ENCODE results near the gene TUBGCP2. TPM values are rescaled to one million over a fixed set of nuclear protein-coding genes. Genes with fewer than 3 reads are reported as not detected.
A peak's percentile ranks its signal among the peaks of the same experiment; 100 is the strongest.
"Not testable (repeated sequence)": the region's sequence is repeated elsewhere in the genome, so short reads cannot be mapped to it uniquely, and the experiment has no call there.

TUBGCP2 gene
- total and polyA plus RNA-seq, 9 donors: 31.2 to 70.5 (median 56.0) TPM

GRCh38 chr10:133266056-133266795 lies 42.4 kb downstream of the TUBGCP2 start:
- no peak for DNase-seq
- no peaks in the 10 kb centered on the region for H3K9me3 ChIP-seq
- no peak for TF ChIP-seq POLR2A (IDR thresholded peaks at IDR 0.05)
- H3K36me3 ChIP-seq: no peaks in the 10 kb centered on the region
- no peaks in the 10 kb centered on the region for H3K27me3 ChIP-seq
- H3K27ac ChIP-seq: no peak overlapping the region
- peaks cover 3% of the 10 kb centered on the region for H3K4me1 ChIP-seq (ENCODE audit: insufficient read depth)
- intact Hi-C loops (cut with DNase I): no loop called here
- 91 to 94% (median 91%) methylated on average over 21 of the region's 21 CpGs for WGBS, 3 donors
- H3K4me3 ChIP-seq: no peak overlapping the region

GRCh38 chr10:133265052-133265451 lies 43.6 kb downstream of the TUBGCP2 start:
- intact Hi-C loops (cut with DNase I); DNase-seq: not testable (repeated sequence)
- 78 to 88% (median 81%) methylated on average over 9 to 10 of the region's 10 CpGs for WGBS, 3 donors

DNA sequence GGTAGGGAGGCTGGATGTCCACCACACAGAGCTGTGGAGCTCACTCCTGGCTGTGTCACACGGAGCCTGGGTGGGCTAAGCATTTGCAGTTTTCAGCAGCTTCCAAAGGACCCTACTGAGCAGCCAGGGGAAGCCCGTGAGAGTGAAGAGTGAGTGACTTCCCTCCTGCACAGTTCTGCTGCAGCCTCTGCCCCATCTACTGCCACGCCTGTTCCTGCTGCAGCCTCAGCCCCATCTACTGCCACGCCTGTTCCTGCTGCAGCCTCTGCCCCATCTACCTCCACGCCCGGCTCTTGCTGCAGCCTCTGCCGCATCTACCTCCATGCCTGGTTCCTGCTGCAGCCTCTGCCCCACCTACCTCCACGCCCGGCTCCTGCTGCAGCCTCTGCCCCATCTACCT lies 44.2 kb downstream of the TUBGCP2 start:
- no peak for TF ChIP-seq CTCF (IDR thresholded peaks at IDR 0.05)
- TF ChIP-seq POLR2A (IDR thresholded peaks at IDR 0.05): no peak
- TF ChIP-seq EP300 (IDR thresholded peaks at IDR 0.05): no peak
- H3K4me3 ChIP-seq: no peak overlapping the region
- 85 to 88% (median 85%) methylated on average over 9 of the region's 9 CpGs for WGBS, 3 donors
- DNase-seq: no peak
- H3K27ac ChIP-seq: no peak overlapping the region
- H3K4me1 ChIP-seq (ENCODE audit: insufficient read depth): peaks cover 3% of the 10 kb centered on the region
- intact Hi-C loops (cut with DNase I): loop anchor here in 1 of 4 donors (5.0 kb wide), 1 partner anchor 43 kb away; the partner anchor contains the start of genes TUBGCP2 and ZNF511
- no peaks in the 10 kb centered on the region for H3K36me3 ChIP-seq
- no peaks in the 10 kb centered on the region for H3K27me3 ChIP-seq
- no peaks in the 10 kb centered on the region for H3K9me3 ChIP-seq

More at GRCh38 chr10:133265052-133265451, 43.6 kb downstream of the TUBGCP2 start:
- not testable (repeated sequence) for H3K27me3 ChIP-seq; H3K9me3 ChIP-seq; H3K4me3 ChIP-seq; H3K36me3 ChIP-seq; H3K27ac ChIP-seq; H3K4me1 ChIP-seq (ENCODE audit: insufficient read depth)

GRCh38 chr10:133263674-133264073 lies 45.0 kb downstream of the TUBGCP2 start:
- Histone ChIP-seq H3K27ac (no peak overlapping the region), H3K4me1 (ENCODE audit: insufficient read depth) (peaks cover 3% of the 10 kb centered on the region), H3K36me3 (no peaks in the 10 kb centered on the region), H3K9me3 (no peaks in the 10 kb centered on the region), H3K4me3 (no peak overlapping the region), H3K27me3 (no peaks in the 10 kb centered on the region)
- intact Hi-C loops (cut with DNase I): loop anchor here in 1 of 4 donors (5.0 kb wide), 1 partner anchor 44 kb away; the partner anchor contains the start of genes TUBGCP2 and ZNF511
- no peak for DNase-seq
- WGBS, 3 donors: 88 to 94% (median 91%) methylated on average over 10 of the region's 10 CpGs
- no peak for TF ChIP-seq POLR2A (IDR thresholded peaks at IDR 0.05)
- TF ChIP-seq EP300 (IDR thresholded peaks at IDR 0.05): no peak
- no peak for TF ChIP-seq CTCF (IDR thresholded peaks at IDR 0.05)

DNA sequence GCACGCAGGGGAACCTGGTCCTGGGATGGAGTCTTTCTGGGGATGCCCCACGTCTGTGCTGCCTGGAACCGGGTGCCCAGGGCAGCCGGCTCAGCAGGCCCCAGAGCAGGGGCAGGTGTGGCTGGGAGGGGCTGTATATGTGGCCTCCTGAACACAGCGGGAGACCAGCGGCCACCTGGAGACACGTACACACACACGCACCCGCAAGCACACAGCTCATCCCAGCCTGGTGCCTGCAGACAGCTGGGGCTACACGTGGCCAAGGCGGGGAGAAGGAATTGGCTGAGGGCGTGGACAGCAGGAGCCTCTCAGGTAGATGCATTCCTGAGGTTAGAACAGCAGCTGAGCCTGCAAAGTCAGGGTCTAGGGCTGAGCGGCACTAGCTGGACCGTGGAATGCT lies 46.0 kb downstream of the TUBGCP2 start:
- Histone ChIP-seq H3K4me3 (no peak overlapping the region), H3K27ac (no peak overlapping the region), H3K9me3 (no peaks in the 10 kb centered on the region), H3K27me3 (no peaks in the 10 kb centered on the region), H3K36me3 (no peaks in the 10 kb centered on the region), H3K4me1 (ENCODE audit: insufficient read depth) (peaks cover 5% of the 10 kb centered on the region)
- intact Hi-C loops (cut with DNase I): loop anchor here in 1 of 4 donors (5.0 kb wide), 1 partner anchor 45 kb away; the partner anchor contains the start of genes TUBGCP2 and ZNF511
- TF ChIP-seq POLR2A (IDR thresholded peaks at IDR 0.05): no peak
- no peak for TF ChIP-seq CTCF (IDR thresholded peaks at IDR 0.05)
- TF ChIP-seq EP300 (IDR thresholded peaks at IDR 0.05): no peak
- peak in 1 of 5 donors; percentile 65 for DNase-seq
- WGBS, 3 donors: 85 to 88% (median 86%) methylated on average over 11 to 14 of the region's 14 CpGs

Data from ovary (tissue), 9 donors.